Measurements from ENCODE around the gene BABAM2. TPM values are rescaled to one million over a fixed set of nuclear protein-coding genes. Genes with fewer than 3 reads are reported as not detected.
A peak's percentile ranks its signal among the peaks of the same experiment; 100 is the strongest.
"Not testable (repeated sequence)": the region's sequence is repeated elsewhere in the genome, so short reads cannot be mapped to it uniquely, and the experiment has no call there.

Gene BABAM2
- total RNA-seq, 2 donors from 2014 or later = 53.8 to 66.6 TPM

DNA sequence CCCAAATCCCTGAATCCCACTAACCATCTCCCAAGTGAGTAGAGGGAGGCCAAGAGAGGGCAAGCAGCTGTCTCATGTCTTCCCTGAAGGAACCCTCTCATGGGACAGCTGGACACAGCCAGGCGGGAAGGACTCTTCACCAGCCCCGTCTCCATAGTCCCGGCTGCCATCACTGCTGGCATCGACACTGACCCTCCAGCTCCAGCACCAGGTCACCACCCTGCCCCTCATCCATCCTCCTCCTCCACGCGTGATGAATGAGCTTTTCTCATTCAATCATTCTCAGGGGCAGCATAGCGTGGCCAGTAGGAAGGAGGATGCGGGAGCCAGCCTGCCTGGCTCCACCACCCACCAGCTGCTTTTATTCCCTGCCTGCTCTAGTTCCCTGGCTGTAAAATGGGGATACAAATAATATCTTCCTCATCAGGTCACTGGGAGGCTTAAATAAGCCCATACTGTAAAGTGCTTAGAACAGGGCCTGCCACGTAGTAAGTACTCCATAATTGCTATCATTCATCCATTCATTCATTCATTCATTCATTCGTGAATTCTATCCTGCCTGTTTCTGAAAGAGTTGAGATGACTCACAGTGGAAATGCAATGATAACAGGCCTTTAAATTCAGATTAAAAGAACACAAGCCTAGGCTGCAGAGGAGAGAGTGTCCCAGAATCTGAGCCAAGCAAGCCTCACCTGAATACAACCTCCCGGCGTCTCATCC is 471.6 kb downstream of the BABAM2 start:
- Mint-ChIP-seq H3K4me3 (peak overlapping the region; percentile 32), H3K4me1 (ENCODE audit: low read depth in 2 of 2) (peaks cover 71 to 77% of the 10 kb centered on the region in 2 donors), H3K36me3 (no peaks in the 10 kb centered on the region), H3K27ac (peak overlapping the region; percentile 37 to 96), H3K27me3 (no peaks in the 10 kb centered on the region), H3K9me3 (no peaks in the 10 kb centered on the region)
- no peak for ATAC-seq
- peak; percentile 25 for DNase-seq (ENCODE audit: low spot score)

DNA sequence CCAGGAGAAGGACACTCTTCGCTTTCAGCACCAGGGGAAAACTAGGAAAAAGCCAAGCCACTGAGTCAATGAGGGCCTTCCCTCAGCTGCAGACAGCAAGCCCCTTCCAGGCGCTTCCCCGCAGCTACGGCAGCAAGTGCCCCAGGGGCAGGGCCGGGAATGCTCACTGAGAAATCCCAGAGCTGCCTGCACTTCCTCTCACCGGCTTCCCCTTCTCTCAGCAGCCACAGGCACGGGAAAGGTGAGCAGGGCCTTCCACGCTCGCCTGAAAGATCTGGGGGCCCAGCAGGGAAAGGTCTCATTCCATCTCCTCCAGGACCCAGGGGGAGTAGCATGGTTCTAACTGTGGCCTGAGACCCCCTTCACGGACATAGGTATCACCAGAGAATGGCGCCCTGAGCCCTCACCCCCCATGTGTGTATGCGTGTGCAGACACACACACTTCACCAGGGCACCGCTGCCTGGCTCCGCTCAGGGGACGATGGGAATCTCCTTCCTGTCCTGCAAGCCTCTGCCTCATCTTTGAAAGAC is 472.5 kb downstream of the BABAM2 start:
- Mint-ChIP-seq H3K4me3 (no peak overlapping the region), H3K27me3 (no peaks in the 10 kb centered on the region), H3K27ac (peak overlapping the region in 1 of 2 donors; percentile 96), H3K4me1 (ENCODE audit: low read depth in 2 of 2) (peaks cover 77 to 80% of the 10 kb centered on the region in 2 donors), H3K36me3 (no peaks in the 10 kb centered on the region), H3K9me3 (no peaks in the 10 kb centered on the region)
- DNase-seq (ENCODE audit: low spot score) (peak; percentile 54), ATAC-seq (no peak)

DNA sequence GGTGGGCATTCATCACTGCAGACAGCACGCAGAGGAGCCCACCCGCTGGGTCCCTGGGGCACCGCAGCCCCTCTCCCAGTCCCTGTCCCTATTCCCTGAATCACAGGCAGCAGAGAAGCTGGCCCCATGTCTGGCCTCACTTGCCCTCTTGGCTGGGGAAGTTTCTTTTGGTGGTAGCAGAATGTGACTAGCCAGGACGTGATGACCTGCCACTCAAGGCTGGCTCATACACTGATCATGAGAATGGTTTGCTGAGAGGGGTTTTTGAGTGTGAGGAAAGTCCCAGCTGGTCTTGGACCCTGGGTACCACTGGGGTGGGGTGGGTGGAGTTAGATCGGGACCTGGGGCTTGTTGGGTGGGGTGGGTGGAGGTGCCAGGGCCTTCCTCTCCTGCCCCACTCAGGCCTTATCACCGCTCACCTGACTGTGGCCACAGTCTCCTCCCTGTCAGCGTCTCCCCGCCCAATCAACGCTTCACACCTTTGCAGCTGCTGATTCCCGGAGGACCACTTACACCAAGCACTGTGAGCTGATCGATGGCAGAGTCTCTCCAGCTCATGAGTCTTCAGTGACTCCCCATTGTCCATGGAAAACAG is 473.3 kb downstream of the BABAM2 start:
- DNase-seq (ENCODE audit: low spot score) (no peak), ATAC-seq (no peak)
- no peaks in the 10 kb centered on the region for H3K9me3 Mint-ChIP-seq
- no peak overlapping the region for H3K4me3 Mint-ChIP-seq
- H3K36me3 Mint-ChIP-seq = no peaks in the 10 kb centered on the region
- H3K4me1 Mint-ChIP-seq (ENCODE audit: low read depth in 2 of 2) = peaks cover 74 to 80% of the 10 kb centered on the region in 2 donors
- H3K27ac Mint-ChIP-seq = peak overlapping the region in 1 of 2 donors; percentile 76
- no peaks in the 10 kb centered on the region for H3K27me3 Mint-ChIP-seq

DNA sequence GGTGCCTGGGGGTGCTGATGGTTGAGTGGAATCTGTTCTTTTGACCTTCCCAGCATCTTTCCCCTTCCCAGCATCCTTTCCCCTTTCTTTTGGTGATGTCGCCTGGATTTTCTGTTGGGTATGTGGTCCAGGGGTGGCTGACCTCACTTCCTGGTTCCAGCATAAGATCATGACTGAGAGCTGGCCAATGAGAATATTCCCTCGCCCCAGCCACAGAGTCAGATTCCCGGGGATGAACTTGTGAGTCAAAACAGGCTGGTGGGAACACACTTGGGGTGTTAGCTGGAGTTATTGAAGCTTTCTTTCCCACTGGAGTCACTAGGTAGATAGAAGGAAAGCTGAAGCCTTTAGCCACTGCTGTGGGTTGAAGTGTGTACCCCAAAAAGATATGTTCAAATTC is 474.1 kb downstream of the BABAM2 start:
- ATAC-seq = no peak
- DNase-seq (ENCODE audit: low spot score) = no peak
- Mint-ChIP-seq H3K36me3 (no peaks in the 10 kb centered on the region), H3K27me3 (no peaks in the 10 kb centered on the region), H3K9me3 (no peaks in the 10 kb centered on the region), H3K4me1 (ENCODE audit: low read depth in 2 of 2) (peaks cover 66 to 75% of the 10 kb centered on the region in 2 donors), H3K27ac (peak overlapping the region; percentile 33 to 76), H3K4me3 (no peak overlapping the region)

DNA sequence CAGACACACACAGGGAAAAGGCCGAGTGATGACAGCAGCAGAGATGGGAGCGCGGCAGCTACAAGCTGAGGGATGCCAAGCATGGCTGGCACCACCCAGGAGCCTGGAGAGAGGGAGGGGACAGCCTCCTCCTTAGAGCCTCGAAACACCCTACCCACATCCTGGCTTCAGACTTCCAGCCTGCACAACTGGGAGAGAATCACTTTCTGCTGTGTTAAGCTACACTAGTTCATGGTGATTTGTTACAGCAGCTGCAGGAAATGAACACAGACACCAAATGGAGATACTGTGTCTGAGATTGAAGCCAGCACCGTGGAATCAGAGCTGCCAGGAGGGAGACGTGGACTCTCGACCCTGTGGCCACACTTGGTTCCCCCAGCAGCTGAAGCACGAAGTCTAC is 474.6 kb downstream of the BABAM2 start:
- H3K9me3 Mint-ChIP-seq = no peaks in the 10 kb centered on the region

DNA sequence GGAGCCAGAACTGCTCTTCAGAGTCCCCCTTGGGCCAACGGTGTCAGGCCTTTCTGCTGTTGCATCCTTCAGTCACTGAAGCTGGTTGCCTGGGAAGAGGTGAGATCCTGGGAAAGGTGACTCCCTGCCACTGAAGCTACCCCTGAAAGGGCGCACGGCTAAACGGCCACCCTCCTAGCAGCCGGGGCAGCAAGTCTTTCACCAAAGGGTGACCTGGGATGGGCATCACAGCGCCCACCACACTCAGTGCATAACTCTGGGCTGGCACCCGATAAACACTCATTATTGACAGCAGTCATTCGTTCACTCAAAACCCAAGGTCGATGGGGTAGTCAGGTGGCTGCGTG is 475.6 kb downstream of the BABAM2 start:
- no peak for ATAC-seq
- H3K27ac Mint-ChIP-seq = peak overlapping the region; percentile 87 to 90

More for the DNA sequence above, 474.6 kb downstream of the BABAM2 start:
- Mint-ChIP-seq H3K27me3 (no peaks in the 10 kb centered on the region), H3K4me3 (no peak overlapping the region), H3K36me3 (no peaks in the 10 kb centered on the region), H3K27ac (peak overlapping the region; percentile 33 to 76), H3K4me1 (ENCODE audit: low read depth in 2 of 2) (peaks cover 61 to 71% of the 10 kb centered on the region in 2 donors)
- ATAC-seq (no peak), DNase-seq (ENCODE audit: low spot score) (no peak)

DNA sequence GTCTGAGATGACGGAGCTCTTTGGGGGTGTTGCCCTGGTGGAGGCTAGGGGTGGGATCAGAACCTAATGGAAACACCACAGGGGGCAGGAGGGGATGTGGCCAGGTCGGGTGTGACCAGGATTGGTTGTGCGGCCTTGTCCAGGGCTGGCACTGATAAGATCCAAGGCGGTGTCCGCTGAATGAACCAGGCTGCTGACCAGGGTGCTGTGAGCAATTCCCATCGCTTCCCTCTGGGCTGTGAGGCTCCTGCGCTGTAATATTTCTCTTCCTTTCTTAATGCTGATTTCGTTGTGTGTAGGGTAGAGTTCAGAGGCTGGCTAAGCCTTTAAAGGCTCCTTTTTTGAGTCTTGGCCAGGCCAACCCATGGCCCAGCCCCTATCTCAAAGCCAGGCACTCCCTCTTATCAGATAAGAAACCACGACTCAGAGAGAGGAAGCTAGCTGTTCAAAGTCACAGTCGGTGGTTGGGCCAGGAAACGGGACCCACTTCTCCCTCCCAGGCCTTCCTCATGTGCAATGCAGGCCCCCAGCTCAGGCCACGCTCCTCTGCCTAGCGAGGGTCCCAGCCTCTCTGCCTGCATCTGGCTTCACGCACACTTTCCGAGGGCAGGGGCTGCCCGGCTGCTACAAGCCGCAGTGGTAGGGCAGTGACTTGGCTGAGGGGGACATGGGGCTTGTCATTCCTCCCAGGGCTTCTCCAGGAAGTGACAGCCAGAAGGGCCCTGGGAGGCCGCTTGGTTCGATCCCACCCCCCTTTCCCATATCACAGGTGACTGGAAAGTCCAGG is 476.2 kb downstream of the BABAM2 start:
- Mint-ChIP-seq H3K27ac (peak overlapping the region; percentile 87 to 90), H3K27me3 (no peaks in the 10 kb centered on the region), H3K4me1 (ENCODE audit: low read depth in 2 of 2) (peaks cover 50 to 58% of the 10 kb centered on the region in 2 donors), H3K9me3 (no peaks in the 10 kb centered on the region), H3K36me3 (no peaks in the 10 kb centered on the region), H3K4me3 (peak overlapping the region; percentile 82)
- DNase-seq (ENCODE audit: low spot score) (peak; percentile 66), ATAC-seq (peak; percentile 62 to 85)

More for the DNA sequence above, 475.6 kb downstream of the BABAM2 start:
- H3K36me3 Mint-ChIP-seq = no peaks in the 10 kb centered on the region
- peak overlapping the region; percentile 82 for H3K4me3 Mint-ChIP-seq
- H3K4me1 Mint-ChIP-seq (ENCODE audit: low read depth in 2 of 2) = peaks cover 54 to 64% of the 10 kb centered on the region in 2 donors
- H3K27me3 Mint-ChIP-seq = no peaks in the 10 kb centered on the region
- DNase-seq (ENCODE audit: low spot score) = no peak
- no peaks in the 10 kb centered on the region for H3K9me3 Mint-ChIP-seq

DNA sequence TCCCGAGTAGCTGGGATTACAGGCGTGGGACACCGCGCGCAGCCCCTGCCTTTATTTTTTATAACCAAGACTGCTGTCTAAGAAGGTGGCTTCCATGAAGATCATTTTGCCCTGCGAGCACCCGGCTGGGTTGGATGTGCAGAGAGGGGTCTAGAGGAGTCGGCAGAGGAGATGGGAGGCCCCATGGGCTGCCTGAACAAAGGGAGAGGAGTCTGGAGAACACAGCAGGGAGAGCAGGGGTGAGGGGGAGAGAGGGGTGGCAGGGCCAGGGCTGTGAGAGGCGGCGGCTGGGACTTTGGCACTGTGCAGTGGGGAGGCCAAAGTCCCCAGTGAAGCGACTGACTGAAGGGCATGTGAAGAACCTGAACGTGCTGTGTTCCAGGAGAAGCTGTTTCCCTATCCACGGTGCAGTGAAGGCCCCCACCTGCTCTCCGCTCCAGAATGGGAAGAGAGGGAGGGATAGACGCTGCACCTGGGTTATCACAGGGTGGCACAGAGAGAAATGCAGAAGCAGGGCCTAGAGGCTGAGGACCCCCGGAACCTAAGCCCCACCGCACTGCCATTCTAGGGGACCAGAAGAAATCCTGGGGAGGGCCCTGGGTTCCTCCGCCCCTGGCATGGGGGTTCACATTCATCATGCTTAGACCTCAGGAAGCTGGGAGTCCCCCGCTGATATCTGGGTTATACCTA is 477.3 kb downstream of the BABAM2 start:
- H3K36me3 Mint-ChIP-seq = no peaks in the 10 kb centered on the region
- peak overlapping the region; percentile 87 to 90 for H3K27ac Mint-ChIP-seq
- no peak for DNase-seq (ENCODE audit: low spot score)
- peaks cover 41 to 50% of the 10 kb centered on the region in 2 donors for H3K4me1 Mint-ChIP-seq (ENCODE audit: low read depth in 2 of 2)
- no peaks in the 10 kb centered on the region for H3K27me3 Mint-ChIP-seq
- no peak for ATAC-seq
- H3K4me3 Mint-ChIP-seq = no peak overlapping the region
- no peaks in the 10 kb centered on the region for H3K9me3 Mint-ChIP-seq

DNA sequence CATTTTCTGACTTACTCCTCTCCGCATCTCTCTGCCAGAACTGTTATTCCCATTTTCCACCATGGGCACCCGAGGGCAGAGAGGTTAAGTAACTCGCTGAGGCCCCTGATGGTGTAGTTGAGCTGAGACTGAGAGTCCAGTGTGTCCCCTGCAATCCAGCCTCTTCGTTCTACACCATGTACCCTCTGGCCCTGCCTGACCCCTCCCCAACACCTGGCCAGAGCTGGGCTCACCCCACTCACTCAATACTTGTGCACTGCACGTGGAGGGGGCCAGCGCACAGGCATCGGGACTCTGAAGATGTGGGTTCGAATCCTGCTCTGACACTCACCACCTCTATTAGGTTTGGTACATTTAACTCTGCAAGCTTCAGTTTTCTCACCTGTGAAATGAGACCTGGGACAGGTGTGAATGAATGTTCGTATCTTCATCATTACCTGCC is 477.8 kb downstream of the BABAM2 start:
- Mint-ChIP-seq H3K36me3 (no peaks in the 10 kb centered on the region), H3K4me1 (ENCODE audit: low read depth in 2 of 2) (peaks cover 35 to 44% of the 10 kb centered on the region in 2 donors), H3K27ac (peak overlapping the region in 1 of 2 donors; percentile 87), H3K27me3 (no peaks in the 10 kb centered on the region), H3K4me3 (no peak overlapping the region), H3K9me3 (no peaks in the 10 kb centered on the region)
- no peak for ATAC-seq
- no peak for DNase-seq (ENCODE audit: low spot score)

DNA sequence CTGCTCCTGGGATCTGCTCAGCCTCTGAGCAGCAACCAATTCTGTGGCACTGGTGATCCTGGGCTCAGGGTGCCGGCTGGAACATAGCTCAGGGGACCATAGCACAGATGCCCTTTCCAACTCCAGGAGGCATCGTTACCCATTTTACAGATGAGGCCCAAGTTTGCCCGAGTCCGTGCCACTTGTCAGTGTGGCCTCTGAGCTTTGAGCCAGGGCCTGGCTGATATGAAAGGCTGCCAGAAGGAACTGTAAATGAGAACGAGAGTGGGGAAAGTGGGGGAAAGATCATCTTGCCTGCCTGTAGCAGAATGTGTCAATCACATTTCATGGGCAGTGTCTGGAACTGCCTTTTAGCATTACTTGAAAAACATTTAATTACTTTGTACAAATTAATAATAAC is 478.8 kb downstream of the BABAM2 start:
- H3K27ac Mint-ChIP-seq = peak overlapping the region in 1 of 2 donors; percentile 87
- no peaks in the 10 kb centered on the region for H3K36me3 Mint-ChIP-seq
- ATAC-seq (no peak), DNase-seq (ENCODE audit: low spot score) (no peak)
- H3K9me3 Mint-ChIP-seq = no peaks in the 10 kb centered on the region
- no peaks in the 10 kb centered on the region for H3K27me3 Mint-ChIP-seq
- H3K4me3 Mint-ChIP-seq = no peak overlapping the region
- peaks cover 26 to 39% of the 10 kb centered on the region in 2 donors for H3K4me1 Mint-ChIP-seq (ENCODE audit: low read depth in 2 of 2)

DNA sequence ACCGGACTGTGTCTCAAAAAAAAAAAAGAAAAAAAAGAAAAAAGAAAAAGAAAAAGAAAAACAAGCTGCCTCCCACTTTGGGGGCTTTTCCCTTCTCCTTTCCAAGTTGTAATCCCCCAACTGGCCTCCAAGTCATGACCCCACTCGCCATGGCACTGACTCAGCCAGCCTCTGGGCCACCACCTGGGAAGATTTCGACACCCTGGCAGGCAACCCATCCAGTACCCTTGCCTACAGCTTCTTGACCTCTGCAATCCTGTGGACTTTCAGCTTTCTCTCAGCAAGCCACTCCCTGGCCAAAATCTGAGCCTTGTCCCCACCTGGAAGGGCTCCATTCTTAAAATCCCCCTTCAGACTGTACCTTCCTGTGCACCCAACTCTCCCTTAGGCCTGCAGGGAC is 479.8 kb downstream of the BABAM2 start:
- no peak overlapping the region for H3K4me3 Mint-ChIP-seq
- peak overlapping the region in 1 of 2 donors; percentile 51 for H3K27ac Mint-ChIP-seq
- H3K27me3 Mint-ChIP-seq = no peaks in the 10 kb centered on the region
- DNase-seq (ENCODE audit: low spot score) = no peak
- H3K4me1 Mint-ChIP-seq (ENCODE audit: low read depth in 2 of 2) = peaks cover 16 to 29% of the 10 kb centered on the region in 2 donors
- no peaks in the 10 kb centered on the region for H3K36me3 Mint-ChIP-seq
- no peak for ATAC-seq
- no peaks in the 10 kb centered on the region for H3K9me3 Mint-ChIP-seq

DNA sequence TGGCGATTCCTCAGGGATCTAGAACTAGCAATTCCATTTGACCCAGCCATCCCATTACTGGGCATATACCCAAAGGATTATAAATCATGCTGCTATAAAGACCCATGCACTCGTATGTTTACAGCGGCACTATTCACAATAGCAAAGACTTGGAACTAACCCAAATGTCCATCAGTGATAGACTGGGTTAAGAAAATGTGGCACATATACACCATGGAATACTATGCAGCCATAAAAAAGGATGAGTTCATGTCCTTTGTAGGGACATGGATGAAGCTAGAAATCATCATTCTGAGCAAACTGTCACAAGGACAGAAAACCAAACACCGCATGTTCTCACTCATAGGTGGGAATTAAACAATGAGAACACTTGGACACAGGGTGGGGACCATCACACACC is 481.2 kb downstream of the BABAM2 start:
- not testable (repeated sequence) for H3K27ac Mint-ChIP-seq; H3K9me3 Mint-ChIP-seq; ATAC-seq; H3K36me3 Mint-ChIP-seq; H3K27me3 Mint-ChIP-seq; DNase-seq (ENCODE audit: low spot score); H3K4me3 Mint-ChIP-seq
- peaks cover 10 to 15% of the 10 kb centered on the region in 2 donors for H3K4me1 Mint-ChIP-seq (ENCODE audit: low read depth in 2 of 2)

DNA sequence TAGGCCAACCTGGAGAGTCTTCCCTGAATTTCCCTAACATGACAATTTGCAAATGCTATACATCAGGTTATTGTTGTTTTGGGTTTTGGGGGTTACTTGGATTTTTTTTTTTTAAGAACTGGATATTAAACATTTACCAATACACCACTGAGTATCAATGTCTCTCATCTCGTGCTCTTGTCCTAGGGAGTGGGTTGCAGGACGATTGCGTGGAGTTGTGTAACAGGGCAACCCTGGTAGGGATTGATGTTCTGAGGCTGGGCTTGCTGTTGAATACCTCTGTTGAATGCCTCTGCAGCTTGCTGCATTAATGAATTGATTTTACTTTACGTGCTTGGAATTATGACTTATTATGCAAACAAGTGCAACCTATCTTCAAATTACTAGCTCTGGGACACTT is 483.3 kb downstream of the BABAM2 start:
- ATAC-seq = no peak
- H3K27me3 Mint-ChIP-seq = no peaks in the 10 kb centered on the region
- no peak for DNase-seq (ENCODE audit: low spot score)
- no peaks in the 10 kb centered on the region for H3K9me3 Mint-ChIP-seq
- H3K36me3 Mint-ChIP-seq = no peaks in the 10 kb centered on the region
- H3K4me1 Mint-ChIP-seq (ENCODE audit: low read depth in 2 of 2) = peaks cover 8 to 14% of the 10 kb centered on the region in 2 donors
- H3K27ac Mint-ChIP-seq = no peak overlapping the region
- H3K4me3 Mint-ChIP-seq = no peak overlapping the region
